IMR-90 (cell line): ENCODE data around the gene OFD1. TPM values are rescaled to one million over a fixed set of nuclear protein-coding genes. Genes with fewer than 3 reads are reported as not detected.
A peak's percentile ranks its signal among the peaks of the same experiment; 100 is the strongest.

Source experiments
- ATAC-seq: fragments of 200-7000 bp; cut with Tn5 transposase; 2 replicates; pipeline ENCODE4 v1.9.1; 2020; ENCODE audit warnings: low read depth, mild to moderate bottlenecking, moderate library complexity
- BruUV-seq: library from RNA; stranded (reverse); fragments of 400-500 nt; replicated peaks from 2 replicates; lab custom pipeline; 2021; lab: Mats Ljungman, UMichigan
- CTCF ChIA-PET: fragments of 300-600 bp; formaldehyde crosslinking; extraction: SDS; loops from one replicate; lab custom pipeline; 2021; ENCODE audit warnings: antibody characterized with exemption; lab: Yijun Ruan, JAX
- POLR2A ChIA-PET: fragments of 300-600 bp; sonication (Branson Sonifier 250); formaldehyde crosslinking; loops from one replicate; lab custom pipeline; 2022; ENCODE audit warnings: antibody characterized with exemption; ENCODE audit not compliant: unreplicated experiment; lab: Charles Lee
- DNase-seq: peaks from one replicate; pipeline ENCODE4 v3.0.0; 2013
- H2AFZ ChIP-seq: replicated peaks from 2 replicates; pipeline ENCODE3; 2013; ENCODE audit warnings: low read length, mild to moderate bottlenecking; ENCODE audit not compliant: poor library complexity
- H2AK5ac ChIP-seq: 2 replicates; pipeline ENCODE4 v1.6.1; 2013; ENCODE audit warnings: low read depth, low read length, inconsistent platforms
- H2AK9ac ChIP-seq: replicated peaks from 2 replicates; pipeline ENCODE3; 2013; ENCODE audit warnings: mild to moderate bottlenecking, low read depth, low read length, moderate library complexity; ENCODE audit not compliant: poor library complexity
- H2BK120ac ChIP-seq: 2 replicates; pipeline ENCODE4 v1.6.1; 2013; ENCODE audit warnings: low read depth, low read length, inconsistent platforms
- H2BK15ac ChIP-seq: 3 replicates; pipeline ENCODE4 v1.6.1; 2013; ENCODE audit warnings: low read depth, low read length, inconsistent platforms
- H2BK20ac ChIP-seq: 2 replicates; pipeline ENCODE4 v1.6.1; 2013; ENCODE audit warnings: low read depth, mild to moderate bottlenecking, inconsistent platforms, low read length, moderate library complexity
- H2BK5ac ChIP-seq: 2 replicates; pipeline ENCODE4 v1.6.1; 2013; ENCODE audit warnings: mild to moderate bottlenecking, low read depth, low read length, inconsistent platforms; ENCODE audit not compliant: poor library complexity, severe bottlenecking
- H3K14ac ChIP-seq: replicated peaks from 2 replicates; pipeline ENCODE4 v1.6.1; 2013; ENCODE audit warnings: low read depth, low read length, inconsistent platforms
- H3K18ac ChIP-seq: 2 replicates; pipeline ENCODE4 v1.6.1; 2013; ENCODE audit warnings: low read depth, low read length, control low read depth
- H3K23ac ChIP-seq: 2 replicates; pipeline ENCODE4 v1.6.1; 2013; ENCODE audit warnings: low read depth, low read length, inconsistent platforms
- H3K27ac ChIP-seq: 2 replicates; pipeline ENCODE4 v1.5.1; 2013; ENCODE audit warnings: mild to moderate bottlenecking, control low read depth, low read length; ENCODE audit not compliant: insufficient read depth
- H3K27me3 ChIP-seq: 2 replicates; pipeline ENCODE4 v1.6.1; 2013; ENCODE audit warnings: low read length; ENCODE audit not compliant: control insufficient read depth, insufficient read depth
- H3K36me3 ChIP-seq: 2 replicates; pipeline ENCODE4 v1.6.1; 2013; ENCODE audit warnings: low read length, mixed read lengths; ENCODE audit not compliant: control insufficient read depth, insufficient read depth
- H3K4ac ChIP-seq: 2 replicates; pipeline ENCODE4 v1.6.1; 2013; ENCODE audit warnings: low read depth, low read length, inconsistent platforms
- H3K4me1 ChIP-seq: 2 replicates; pipeline ENCODE4 v1.6.1; 2013; ENCODE audit warnings: low read length, mixed read lengths; ENCODE audit not compliant: control insufficient read depth, insufficient read depth
- H3K4me2 ChIP-seq: 2 replicates; pipeline ENCODE4 v1.6.1; 2013; ENCODE audit warnings: low read depth, mild to moderate bottlenecking, control low read depth, low read length, moderate library complexity
- H3K4me3 ChIP-seq: 2 replicates; pipeline ENCODE4 v1.5.1; 2013; ENCODE audit warnings: low read depth, mild to moderate bottlenecking, control low read depth, low read length, moderate library complexity; ENCODE audit not compliant: insufficient read depth
- H3K56ac ChIP-seq: 2 replicates; pipeline ENCODE4 v1.6.1; 2013; ENCODE audit warnings: low read length, inconsistent platforms; ENCODE audit not compliant: insufficient read depth; ENCODE audit errors: extremely low read depth
- H3K79me1 ChIP-seq, 2 experiments: 2 replicates each; pipeline ENCODE4 v1.6.1; 2013; ENCODE audit warnings: low read length in 2 of 2, inconsistent platforms in 1 of 2, low read depth in 1 of 2
- H3K9ac ChIP-seq: 2 replicates; pipeline ENCODE4 v1.6.1; 2013; ENCODE audit warnings: low read depth, low read length, control low read depth
- H3K9me1 ChIP-seq: 2 replicates; pipeline ENCODE4 v1.6.1; 2013; ENCODE audit warnings: low read length, inconsistent platforms; ENCODE audit not compliant: insufficient read depth
- H3K9me3 ChIP-seq: 2 replicates; pipeline ENCODE4 v1.6.1; 2013; ENCODE audit warnings: low read length; ENCODE audit not compliant: control insufficient read depth, insufficient read depth
- H4K20me1 ChIP-seq: 2 replicates; pipeline ENCODE4 v1.6.1; 2013; ENCODE audit warnings: low read length, inconsistent platforms; ENCODE audit not compliant: insufficient read depth
- H4K5ac ChIP-seq: 2 replicates; pipeline ENCODE4 v1.6.1; 2013; ENCODE audit warnings: mild to moderate bottlenecking, low read depth, low read length, control low read depth
- H4K8ac ChIP-seq, 2 experiments: 2 replicates each; pipeline ENCODE4 v1.6.1; 2013; ENCODE audit warnings: low read depth in 2 of 2, low read length in 2 of 2, control low read depth in 1 of 2, inconsistent platforms in 1 of 2
- H4K91ac ChIP-seq: 2 replicates; pipeline ENCODE4 v1.6.1; 2013; ENCODE audit warnings: low read depth, low read length, inconsistent platforms; ENCODE audit not compliant: insufficient read depth
- BHLHE40 ChIP-seq: fragments of 150-350 bp; IDR thresholded peaks from 2 replicates; pipeline ENCODE4 v1.6.1; 2016; ENCODE audit warnings: mild to moderate bottlenecking, low read depth, low read length
- CEBPB ChIP-seq: IDR thresholded peaks from 2 replicates; pipeline ENCODE4 v1.6.1; 2012; ENCODE audit warnings: low read depth, low read length, improper control_type of control experiment
- CHD1 ChIP-seq: IDR thresholded peaks from 2 replicates; pipeline ENCODE4 v1.6.1; 2012; ENCODE audit warnings: low read depth, low read length, improper control_type of control experiment
- ELK1 ChIP-seq: fragments of 150-350 bp; IDR thresholded peaks from 2 replicates; pipeline ENCODE4 v1.6.1; 2016; ENCODE audit warnings: low read depth, mild to moderate bottlenecking, low read length, moderate library complexity, borderline replicate concordance
- FOS ChIP-seq: fragments of 150-350 bp; IDR thresholded peaks from 2 replicates; pipeline ENCODE4 v1.6.1; 2016; ENCODE audit warnings: low read depth, low read length
- MAFK ChIP-seq: IDR thresholded peaks from 2 replicates; pipeline ENCODE4 v1.6.1; 2012; ENCODE audit warnings: low read depth, low read length, improper control_type of control experiment
- MAZ ChIP-seq: IDR thresholded peaks from 2 replicates; pipeline ENCODE4 v1.6.1; 2012; ENCODE audit warnings: low read depth, mild to moderate bottlenecking, low read length, improper control_type of control experiment, moderate library complexity, borderline replicate concordance
- MXI1 ChIP-seq: IDR thresholded peaks from 2 replicates; pipeline ENCODE4 v1.6.1; 2012; ENCODE audit warnings: low read depth, mild to moderate bottlenecking, low read length, moderate library complexity, borderline replicate concordance
- NFE2L2 ChIP-seq: fragments of 150-350 bp; IDR thresholded peaks from 2 replicates; pipeline ENCODE4 v1.6.1; 2016; ENCODE audit warnings: low read depth, mild to moderate bottlenecking, low read length
- RAD21 ChIP-seq: IDR thresholded peaks from 2 replicates; pipeline ENCODE4 v1.6.1; 2012; ENCODE audit warnings: low read length, improper control_type of control experiment
- SMC3 ChIP-seq: fragments of 150-350 bp; IDR thresholded peaks from 2 replicates; pipeline ENCODE4 v1.6.1; 2016; ENCODE audit warnings: low read depth, mild to moderate bottlenecking, antibody characterized with exemption, low read length, moderate library complexity
- WGBS, 2 experiments: methylation state at CpG; one replicate each; pipeline versions ENCODE4 v1.1.5 to v1.1.7; 2013; ENCODE audit warnings: missing lambda C conversion rate in 2 of 2; ENCODE audit not compliant: insufficient read length in 1 of 2; ENCODE audit errors: extremely low coverage in 2 of 2; 5-methylcytosine and 5-hydroxymethylcytosine counted together
- dilution Hi-C: fragments of 300-500 bp; cut with HindIII; formaldehyde crosslinking; loops from one replicate; pipeline ENCODE4 v1.14.3; 2018; ENCODE audit warnings: low sequenced_read_pairs; ENCODE audit not compliant: unreplicated experiment
- in situ Hi-C: fragments of 300-500 bp; cut with MboI; formaldehyde crosslinking; loops from 3 replicates; pipeline ENCODE4 v1.14.3; 2019; ENCODE audit warnings: low sequenced_read_pairs, inconsistent platforms, mixed read lengths
- intact Hi-C: fragments of 100-400 bp; cut with micrococcal nuclease; formaldehyde crosslinking; loops from 2 replicates; pipeline ENCODE4 v1.10.0; 2022
- polyA plus RNA-seq, 3 experiments: library from polyadenylated mRNA; depleted of rRNA; stranded (reverse); fragments of >200 nt; gene quantifications; 2 replicates each; pipeline ENCODE4 v1.2.3, GENCODE V29; 2012; ENCODE audit warnings: low replicate concordance in 1 of 3
- total RNA-seq: library from RNA; depleted of rRNA; stranded (reverse); fragments of >200 nt; gene quantifications from 2 replicates; pipeline ENCODE4 v1.2.3, GENCODE V29; 2012
- TF ChIP-seq, protein P1 (sequence below): conservative IDR thresholded peaks from 2 replicates; pipeline ENCODE4 v1.5.1; 2012; ENCODE audit warnings: mild to moderate bottlenecking, low read depth, low read length, improper control_type of control experiment

OFD1 gene
- total and polyA plus RNA-seq, 2 of the 4 experiments (the other 2 are of a cell fraction): 8.4 to 8.6 TPM

GRCh38 chrX:13717700-13718472, 16.7 kb upstream of the OFD1 start (continued):
- TF ChIP-seq CHD1: no peak
- TF ChIP-seq RAD21: no peak

DNA sequence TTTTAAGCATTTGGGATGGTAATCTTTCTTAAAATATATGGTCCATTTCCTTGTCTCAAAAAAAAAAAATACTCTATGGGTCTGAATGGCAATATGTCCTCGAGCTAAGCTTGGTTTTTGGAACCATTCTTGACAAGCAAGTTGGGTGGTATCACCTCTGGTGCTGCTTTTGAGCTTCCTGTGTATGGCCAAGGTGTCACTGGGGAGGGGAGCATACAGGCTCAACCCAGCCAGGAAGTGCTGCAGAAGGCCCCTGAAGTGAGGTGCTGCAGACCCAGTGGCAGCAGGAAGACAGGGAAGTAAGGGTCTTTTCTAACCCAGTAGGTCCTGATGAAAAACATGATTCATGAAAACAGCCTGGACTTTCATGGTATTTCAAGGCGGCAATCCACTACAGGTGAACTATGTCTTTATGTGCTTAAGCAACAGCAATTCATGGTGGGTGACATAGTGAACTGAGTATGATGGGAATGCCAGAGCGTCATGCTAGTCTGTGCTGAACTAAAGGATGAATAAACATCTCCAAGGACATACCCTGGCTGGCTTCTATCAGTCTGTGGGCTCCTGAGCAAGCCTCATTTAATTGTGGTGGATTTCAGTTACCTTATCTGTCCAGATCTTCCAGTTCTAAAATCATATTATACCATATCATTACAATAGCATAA, 15.2 kb upstream of the OFD1 start:
- WGBS, 2 experiments: no CpG with 5 or more reads among the region's 3 CpGs
- CTCF ChIA-PET: no interaction called here
- in situ Hi-C loops: no loop called here
- TF ChIP-seq MAFK (no peak), ELK1 (no peak), MAZ (no peak), FOS (no peak), RAD21 (no peak), SMC3 (no peak), MXI1 (no peak), BHLHE40 (no peak), NFE2L2 (no peak), CEBPB (no peak)
- TF ChIP-seq, protein P1, sequence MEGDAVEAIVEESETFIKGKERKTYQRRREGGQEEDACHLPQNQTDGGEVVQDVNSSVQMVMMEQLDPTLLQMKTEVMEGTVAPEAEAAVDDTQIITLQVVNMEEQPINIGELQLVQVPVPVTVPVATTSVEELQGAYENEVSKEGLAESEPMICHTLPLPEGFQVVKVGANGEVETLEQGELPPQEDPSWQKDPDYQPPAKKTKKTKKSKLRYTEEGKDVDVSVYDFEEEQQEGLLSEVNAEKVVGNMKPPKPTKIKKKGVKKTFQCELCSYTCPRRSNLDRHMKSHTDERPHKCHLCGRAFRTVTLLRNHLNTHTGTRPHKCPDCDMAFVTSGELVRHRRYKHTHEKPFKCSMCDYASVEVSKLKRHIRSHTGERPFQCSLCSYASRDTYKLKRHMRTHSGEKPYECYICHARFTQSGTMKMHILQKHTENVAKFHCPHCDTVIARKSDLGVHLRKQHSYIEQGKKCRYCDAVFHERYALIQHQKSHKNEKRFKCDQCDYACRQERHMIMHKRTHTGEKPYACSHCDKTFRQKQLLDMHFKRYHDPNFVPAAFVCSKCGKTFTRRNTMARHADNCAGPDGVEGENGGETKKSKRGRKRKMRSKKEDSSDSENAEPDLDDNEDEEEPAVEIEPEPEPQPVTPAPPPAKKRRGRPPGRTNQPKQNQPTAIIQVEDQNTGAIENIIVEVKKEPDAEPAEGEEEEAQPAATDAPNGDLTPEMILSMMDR: no peak

More for the DNA sequence above, 15.2 kb upstream of the OFD1 start:
- POLR2A ChIA-PET: no interaction called here
- Histone ChIP-seq H4K5ac (0 out of 2 replicates have a peak overlapping the region, but pooled peaks have one; percentile 16), H2BK20ac (no peak overlapping the region), H4K20me1 (peaks cover 23% of the 10 kb centered on the region), H3K9me3 (no peaks in the 10 kb centered on the region), H2AFZ (no peak overlapping the region), H3K4me3 (no peak overlapping the region), H3K18ac (peak overlapping the region; percentile 46; the same call in 1 of the 2 replicates), H3K36me3 (peaks cover 21% of the 10 kb centered on the region), H2AK5ac (peak overlapping the region; percentile 75; the same call in 1 of the 2 replicates), H3K56ac (no peak overlapping the region), H3K79me1 (peaks cover 30 to 51% of the 10 kb centered on the region in 2 experiments), H2AK9ac (no peak overlapping the region), H2BK5ac (peak overlapping the region; percentile 76), H3K4ac (no peak overlapping the region), H2BK120ac (no peak overlapping the region), H2BK15ac (no peak overlapping the region), H3K14ac (peak overlapping the region; percentile 46; the same call in 1 of the 2 replicates), H3K27me3 (no peaks in the 10 kb centered on the region), H3K4me1 (peaks cover 18% of the 10 kb centered on the region), H3K9ac (no peak overlapping the region), H4K8ac (no peak overlapping the region), H3K9me1 (peaks cover 16% of the 10 kb centered on the region), H4K91ac (no peak overlapping the region), H3K23ac (no peak overlapping the region), H3K27ac (peak overlapping the region; percentile 35; the same call in 1 of the 2 replicates), H3K4me2 (no peak overlapping the region)
- DNase-seq (peak; percentile 36), ATAC-seq (no peak)
- intact Hi-C loops (no loop called here), dilution Hi-C loops (no loop called here)
- BruUV-seq: no TSS peak
